NCI-H2107 treated with DMSO at 0.1 percent for 48 hours (cell line): ENCODE measurements around the gene TACC2.
"Not testable (repeated sequence)": the region's sequence is repeated elsewhere in the genome, so short reads cannot be mapped to it uniquely, and the experiment has no call there.

Experiments used
- DNase-seq: peaks from one replicate; lab custom pipeline; 2025; ENCODE audit not compliant: unreplicated experiment; lab: John Stamatoyannopoulos, UW

The TACC2 gene, protein sequence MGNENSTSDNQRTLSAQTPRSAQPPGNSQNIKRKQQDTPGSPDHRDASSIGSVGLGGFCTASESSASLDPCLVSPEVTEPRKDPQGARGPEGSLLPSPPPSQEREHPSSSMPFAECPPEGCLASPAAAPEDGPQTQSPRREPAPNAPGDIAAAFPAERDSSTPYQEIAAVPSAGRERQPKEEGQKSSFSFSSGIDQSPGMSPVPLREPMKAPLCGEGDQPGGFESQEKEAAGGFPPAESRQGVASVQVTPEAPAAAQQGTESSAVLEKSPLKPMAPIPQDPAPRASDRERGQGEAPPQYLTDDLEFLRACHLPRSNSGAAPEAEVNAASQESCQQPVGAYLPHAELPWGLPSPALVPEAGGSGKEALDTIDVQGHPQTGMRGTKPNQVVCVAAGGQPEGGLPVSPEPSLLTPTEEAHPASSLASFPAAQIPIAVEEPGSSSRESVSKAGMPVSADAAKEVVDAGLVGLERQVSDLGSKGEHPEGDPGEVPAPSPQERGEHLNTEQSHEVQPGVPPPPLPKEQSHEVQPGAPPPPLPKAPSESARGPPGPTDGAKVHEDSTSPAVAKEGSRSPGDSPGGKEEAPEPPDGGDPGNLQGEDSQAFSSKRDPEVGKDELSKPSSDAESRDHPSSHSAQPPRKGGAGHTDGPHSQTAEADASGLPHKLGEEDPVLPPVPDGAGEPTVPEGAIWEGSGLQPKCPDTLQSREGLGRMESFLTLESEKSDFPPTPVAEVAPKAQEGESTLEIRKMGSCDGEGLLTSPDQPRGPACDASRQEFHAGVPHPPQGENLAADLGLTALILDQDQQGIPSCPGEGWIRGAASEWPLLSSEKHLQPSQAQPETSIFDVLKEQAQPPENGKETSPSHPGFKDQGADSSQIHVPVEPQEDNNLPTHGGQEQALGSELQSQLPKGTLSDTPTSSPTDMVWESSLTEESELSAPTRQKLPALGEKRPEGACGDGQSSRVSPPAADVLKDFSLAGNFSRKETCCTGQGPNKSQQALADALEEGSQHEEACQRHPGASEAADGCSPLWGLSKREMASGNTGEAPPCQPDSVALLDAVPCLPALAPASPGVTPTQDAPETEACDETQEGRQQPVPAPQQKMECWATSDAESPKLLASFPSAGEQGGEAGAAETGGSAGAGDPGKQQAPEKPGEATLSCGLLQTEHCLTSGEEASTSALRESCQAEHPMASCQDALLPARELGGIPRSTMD (N-terminal part only)

DNA sequence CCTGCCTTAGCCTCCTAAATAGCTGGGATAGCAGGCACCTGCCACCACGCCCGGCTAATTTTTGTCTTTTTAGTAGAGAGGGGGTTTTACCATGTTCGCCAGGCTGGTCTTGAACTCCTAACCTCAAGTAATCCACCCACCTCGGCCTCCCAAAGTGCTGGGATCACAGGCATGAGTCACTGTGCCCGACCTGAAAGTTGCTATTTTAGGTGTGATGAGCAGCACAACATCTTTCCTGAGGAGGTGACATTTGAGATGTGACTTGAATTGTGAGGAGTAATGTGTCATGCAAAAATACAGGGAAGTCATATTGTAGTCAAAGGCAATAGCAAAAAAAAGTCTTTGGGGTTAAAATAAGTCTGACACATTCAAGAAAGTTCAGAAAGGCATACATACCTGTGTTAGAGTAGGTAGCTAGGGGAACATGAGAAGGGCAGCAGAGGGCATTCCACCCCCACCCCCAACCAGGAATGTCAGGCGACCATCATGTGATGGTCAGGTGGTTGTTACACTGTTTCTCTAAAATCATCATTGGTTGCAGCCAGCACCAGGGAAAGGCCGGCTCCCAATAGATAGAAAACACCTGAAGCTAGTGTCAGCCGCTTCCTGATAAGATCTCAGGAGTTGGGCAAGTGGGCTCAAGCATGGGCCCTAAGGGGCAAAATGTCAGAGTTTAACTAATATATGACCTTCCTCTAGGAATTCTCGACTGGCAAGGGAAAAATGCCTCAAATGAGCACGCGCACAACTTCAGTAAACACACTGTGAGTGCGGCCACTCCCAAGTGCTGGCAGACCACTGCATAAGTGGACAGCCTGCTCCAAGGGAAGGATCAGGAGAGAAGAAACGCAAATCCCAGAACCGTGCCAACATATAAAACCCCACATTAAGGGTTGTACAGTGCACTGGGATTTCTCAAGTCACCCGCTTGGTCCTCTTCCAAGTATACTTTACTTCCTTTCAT is at the start of gene TACC2:
TACC2 (plus strand) TSS at position 803 of the 964 bp plus-strand sequence. CDS start 32,819 bp downstream, outside the sequence.
- no peak for DNase-seq

DNA sequence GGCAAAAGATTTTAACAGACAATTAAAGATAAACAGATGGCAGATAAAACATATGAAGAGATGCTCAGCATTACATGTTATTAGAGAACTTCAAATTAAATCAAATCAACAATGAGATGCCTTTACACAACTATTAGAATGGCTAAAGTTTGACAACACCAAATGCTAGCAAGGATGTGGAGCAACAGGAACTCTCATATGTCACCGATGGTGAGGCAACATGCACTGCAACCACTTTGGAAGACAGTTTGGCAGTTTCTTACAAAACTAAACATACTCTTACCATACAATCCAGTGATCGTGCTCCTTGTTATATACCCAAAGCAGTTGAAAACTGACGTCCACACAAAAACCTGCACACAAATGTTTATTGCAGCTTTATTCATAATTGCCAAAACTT is 47.4 kb upstream of the TACC2 start:
- no peak for DNase-seq

DNA sequence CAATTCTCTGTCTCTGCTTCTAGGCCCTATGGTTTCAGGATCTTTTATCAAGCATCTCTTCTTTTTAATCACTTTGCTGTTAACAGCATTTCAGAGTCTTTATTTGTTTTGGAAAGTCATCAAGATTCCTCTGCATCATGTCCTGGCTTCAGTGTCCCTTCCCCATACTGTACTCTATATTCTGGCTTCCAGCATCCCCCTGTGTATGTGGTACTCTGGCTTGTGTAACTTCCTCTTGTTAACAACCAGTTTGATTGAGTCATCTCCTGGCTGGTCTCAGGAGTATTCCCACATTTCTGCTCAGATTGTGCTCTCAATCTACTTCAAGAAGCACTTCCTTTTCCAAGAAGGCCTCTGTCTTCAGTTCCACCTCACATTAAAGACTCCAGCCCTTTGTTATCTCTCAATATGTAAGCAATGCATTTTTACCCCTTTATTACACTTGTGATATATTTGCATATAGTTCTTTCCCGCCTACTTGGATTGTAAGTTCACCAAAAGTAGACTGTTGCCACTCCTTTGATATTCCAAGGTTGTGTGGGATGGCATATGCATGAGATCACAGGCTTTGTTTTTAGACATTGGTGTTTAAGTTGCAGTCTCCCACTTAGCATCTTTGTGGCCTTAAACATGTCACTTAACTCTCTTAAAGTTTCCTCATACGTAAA is 46.1 kb upstream of the TACC2 start:
- no peak for DNase-seq

DNA sequence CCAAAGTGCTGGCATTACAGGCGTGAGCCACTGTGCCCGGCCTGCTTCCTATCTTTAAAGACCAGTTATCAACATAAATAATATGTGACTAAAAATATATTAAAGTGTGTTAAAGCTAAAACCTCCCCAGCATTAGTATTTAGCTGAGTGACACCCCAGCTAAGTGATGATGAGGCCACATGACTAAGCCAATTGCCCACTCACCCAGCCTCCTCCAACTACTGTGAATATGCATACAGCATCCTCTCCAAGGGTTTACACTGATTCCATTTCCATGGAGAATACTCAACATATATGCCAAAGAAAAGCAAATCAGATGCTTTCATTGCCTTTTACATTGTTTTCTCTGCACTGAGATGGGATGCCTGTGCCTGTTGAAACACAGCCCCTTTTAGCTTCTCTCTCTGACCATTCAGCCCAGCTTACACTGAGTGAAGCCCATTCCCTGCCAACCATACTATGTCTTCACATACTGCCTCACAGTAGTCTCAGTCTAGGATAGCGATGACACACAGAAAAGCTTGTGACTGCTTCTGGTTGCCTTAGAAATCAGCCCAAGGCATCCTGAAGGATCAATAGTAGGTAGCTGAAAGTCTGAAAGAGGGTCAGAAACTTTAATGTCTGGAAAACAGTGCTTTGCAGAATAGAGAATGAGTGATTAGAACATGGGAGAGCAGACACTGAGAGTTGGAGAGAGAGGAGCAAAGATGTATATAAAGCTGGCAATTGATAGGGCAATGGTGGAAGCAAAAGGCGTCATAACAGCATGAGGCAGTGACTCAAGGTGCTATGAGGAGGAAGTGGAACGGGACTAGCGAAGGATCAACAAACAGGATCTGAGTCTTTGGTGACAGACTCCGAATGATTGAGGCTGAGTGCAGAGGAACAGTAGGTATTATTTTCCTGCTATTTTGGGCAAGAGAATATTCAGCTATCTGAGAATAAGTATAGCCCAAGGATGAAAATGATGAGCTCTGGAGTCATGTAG is 41.3 kb upstream of the TACC2 start:
- no peak for DNase-seq

DNA sequence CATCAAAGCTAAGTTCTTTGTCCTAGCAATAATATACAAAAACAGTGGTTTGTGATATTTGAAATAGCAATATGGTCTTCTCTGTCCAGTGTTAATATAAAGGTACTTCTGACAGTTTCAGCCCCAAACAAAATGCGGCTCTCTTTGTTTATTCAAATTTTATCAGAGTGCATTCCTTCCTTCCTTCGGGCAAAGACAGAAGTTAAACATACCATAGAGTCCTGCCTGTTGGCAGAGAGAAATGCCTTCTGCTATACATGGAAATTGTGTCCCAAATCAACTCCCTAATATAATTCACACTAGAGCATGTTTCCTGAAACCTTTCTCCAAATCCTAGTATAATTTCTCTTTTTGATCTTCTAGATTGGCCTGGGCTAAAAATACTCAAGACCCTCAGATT is 39.9 kb upstream of the TACC2 start:
- no peak for DNase-seq

DNA sequence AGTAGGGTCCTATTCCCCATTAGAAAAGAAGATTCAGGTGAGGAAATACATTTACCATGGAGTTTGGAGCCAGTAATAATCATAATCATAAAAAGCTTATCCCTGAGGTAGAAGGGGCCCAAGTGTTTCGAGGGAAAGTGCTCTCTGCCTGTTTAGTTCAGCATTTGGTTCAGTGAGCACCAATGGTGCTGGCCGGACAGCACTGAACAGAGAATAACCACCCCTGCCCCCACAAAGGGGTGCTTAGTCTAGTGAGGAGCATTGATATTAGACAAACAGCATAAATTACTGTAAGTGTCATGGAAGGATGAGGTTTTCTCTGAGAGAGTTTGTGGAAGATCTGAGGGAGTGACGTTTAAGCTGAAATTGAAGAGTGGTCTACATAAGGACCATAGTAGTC is 39.5 kb upstream of the TACC2 start:
- DNase-seq: no peak

DNA sequence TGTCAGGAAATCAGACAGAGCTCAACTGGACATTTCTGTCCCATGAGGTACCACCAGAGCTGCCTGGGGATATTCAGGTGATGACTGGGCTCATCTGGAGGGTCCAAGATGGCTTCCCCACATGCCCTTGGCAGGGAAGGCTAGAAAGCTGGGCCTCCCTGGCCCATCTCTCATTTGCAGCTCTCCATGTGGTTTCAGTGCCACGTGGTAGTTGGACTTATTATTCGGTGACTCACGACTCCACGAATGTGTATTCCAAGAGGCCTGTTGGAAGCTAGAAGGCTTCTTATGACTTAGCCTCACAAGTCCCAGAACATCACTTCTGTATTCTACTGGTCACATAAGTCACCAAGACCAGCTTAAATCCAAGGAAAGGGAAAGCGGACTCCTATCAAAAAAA is 36.7 kb upstream of the TACC2 start:
- no peak for DNase-seq

DNA sequence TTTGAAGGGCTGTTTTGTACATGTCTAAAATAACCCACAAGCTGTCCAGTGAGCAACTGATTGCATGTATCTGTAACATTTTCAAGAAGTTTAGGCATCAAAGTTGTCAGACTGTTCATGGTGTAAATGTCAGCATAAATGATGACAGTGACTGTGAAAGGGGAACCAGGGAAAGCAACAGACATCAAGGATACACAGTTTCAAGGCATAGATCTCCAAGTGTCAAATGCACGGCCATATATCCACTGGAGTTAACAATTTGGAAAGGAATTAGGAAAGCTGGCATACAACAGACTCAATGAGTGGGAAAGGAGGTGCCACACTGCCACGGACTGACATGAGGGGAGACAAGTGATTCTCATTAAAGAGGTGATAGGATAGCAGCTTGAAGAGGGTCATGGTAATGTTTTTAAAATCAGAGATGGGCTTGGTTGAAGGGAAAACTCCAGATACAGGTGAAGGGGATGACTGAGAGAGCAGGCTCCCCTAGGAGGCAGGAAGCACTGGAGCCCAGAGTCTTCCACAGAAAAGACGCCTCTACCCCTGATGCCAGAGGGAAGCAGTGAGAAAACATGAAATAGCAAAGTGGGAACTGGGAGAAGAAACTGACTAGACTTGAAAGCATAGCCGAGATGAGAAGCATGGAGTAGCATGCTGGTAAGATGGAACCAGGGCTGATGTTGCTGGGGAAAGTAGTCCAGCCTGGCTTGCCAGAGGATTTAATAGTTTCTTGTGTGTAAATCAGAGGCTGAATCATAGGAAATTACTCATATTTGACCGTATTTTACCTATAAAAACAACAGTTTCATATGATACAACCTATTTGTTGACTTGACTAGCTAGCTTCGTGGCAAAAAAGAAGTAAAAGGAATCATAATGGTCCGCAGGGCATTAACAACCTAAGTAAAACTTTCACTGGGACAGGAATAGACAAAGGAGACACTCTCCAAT is 32.6 kb upstream of the TACC2 start:
- no peak for DNase-seq

DNA sequence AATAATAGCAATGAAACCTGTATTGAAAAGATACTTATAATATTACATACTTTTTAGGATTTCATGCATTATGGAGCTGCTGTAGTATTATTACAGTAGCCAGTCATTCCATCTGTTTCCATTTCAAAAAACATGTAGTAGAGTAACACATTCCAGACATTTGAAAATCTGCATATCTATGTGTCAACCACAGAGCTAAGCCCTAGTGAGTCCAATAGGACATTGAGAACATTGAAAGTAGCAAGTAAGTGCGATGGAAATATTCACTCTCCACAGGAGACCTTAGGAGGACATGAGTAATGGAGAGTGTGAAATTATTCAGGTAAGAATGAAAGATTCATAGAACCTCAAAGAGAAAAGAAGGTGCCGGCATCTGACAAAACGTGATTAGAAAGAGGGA is 29.3 kb upstream of the TACC2 start:
- no peak for DNase-seq

DNA sequence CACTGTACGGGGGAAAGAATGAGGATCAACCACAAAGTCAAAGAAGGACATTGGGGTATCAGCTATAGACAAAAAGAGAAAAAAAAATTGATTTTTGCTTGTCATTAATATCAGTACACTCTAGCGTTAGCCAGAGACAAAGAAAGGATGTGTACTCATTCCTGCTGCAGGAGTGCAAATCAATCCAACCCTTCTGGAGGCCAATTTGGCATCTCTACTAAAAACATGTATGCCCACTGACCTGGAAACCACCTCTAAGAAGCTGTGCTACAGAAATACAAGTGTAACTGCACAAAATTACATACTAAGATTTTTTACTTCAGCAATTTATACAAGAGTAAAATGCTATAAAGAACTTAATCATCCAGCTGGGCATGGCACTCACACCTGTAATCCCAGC is 27.5 kb upstream of the TACC2 start:
- DNase-seq: no peak

DNA sequence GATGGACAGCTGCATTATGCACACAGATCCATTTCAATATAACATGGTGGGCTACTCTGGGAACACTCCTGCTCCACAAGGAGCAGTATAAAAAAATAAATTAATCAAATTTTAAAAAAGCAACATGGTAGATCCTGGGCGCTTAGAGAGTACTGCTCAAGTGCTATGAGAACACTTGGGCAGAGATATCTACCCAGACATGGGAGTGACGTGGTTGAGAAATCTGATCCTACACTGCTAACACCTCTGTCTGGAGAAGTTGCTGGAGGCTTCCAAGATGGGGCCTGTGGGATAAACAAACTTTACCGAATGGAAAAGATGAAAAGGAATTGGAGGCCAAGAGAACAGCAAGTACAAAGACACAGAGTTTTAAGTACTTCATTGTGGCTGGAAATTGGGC is 23.0 kb upstream of the TACC2 start:
- DNase-seq: no peak

DNA sequence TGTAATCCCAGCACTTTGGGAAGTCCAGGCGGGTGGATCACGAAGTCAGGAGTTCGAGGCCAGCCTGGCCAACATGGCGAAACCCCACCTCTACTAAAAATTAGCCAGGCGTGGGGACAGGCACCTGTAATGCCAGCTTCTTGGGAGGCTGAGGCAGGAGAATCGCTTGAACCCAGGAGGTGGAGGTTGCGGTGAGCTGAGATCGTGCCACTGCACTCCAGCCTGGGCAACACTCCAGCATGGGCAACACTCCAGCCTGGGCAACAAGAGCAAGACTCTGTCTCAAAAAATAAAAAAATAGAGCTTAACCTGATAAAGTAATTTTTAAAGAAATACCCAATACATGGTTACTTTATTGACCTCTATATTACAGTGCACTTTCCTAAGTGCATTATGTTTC is 19.9 kb upstream of the TACC2 start:
- not testable (repeated sequence) for DNase-seq

DNA sequence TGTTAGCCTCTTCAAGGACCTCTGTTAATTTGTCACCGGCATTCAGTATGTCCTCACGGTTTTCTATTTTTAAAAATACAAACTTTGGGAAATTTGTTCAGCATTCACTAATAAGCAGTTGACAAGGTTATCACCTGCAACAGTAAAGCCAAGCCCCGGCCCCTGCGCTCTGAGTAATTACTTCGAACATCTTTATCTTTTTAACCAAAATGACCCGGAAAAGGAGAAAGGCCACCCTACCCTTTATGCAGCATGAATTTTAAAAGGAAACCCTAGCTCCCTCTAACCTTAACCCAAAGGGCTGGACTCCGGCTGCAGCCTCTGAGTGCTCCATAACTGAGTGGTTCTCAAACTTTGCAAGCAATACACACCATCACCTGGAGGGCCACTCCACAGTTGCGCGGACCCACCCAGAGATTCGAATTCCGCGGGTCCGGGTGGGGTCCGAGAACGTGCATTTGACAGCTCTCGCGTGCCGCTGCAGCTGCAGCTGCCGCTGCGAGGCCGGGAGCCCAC is 14.9 kb upstream of the TACC2 start:
- no peak for DNase-seq

DNA sequence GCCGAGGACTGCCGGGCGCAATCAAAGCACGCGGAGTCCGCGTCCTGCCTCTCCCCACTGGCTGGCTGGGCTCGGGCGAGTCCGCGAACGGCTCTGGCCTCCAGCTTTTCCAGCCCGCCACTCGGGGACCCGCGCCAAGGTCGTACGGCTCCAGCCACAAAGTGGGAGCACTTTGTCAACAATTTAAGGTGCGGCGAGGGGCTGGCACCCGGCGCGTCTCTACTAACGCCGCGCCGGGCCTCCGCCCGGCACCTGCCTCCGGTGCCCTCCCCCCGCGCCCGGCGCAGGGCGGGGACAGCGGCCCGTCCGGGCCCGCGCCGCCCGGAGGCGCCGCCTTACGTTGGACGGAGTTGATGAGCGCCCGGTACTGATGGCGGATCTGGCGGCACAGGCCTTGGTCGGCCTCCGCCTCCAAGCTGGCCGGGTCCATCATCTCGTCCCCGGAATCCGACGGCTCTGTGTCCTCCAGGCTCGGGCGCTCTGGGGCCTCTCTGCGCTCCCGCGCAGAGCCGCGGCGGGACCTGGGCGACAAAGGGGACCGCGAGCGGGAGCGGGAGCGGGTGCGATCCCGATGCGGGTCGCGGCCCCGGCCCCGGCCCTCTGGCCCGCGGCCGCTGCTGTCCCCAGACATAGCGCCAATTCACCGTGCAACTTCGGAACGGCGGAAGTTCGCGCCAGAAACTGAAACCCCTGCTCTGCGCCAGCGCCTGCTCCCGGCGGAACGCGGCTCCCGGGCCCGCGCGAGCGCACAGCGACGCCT is 14.2 kb upstream of the TACC2 start, which contains the start of gene NSMCE4A:
NSMCE4A (minus strand) TSS at position 683 of the 760 bp plus-strand sequence; CDS start at position 631, 52 bp downstream.
- DNase-seq: peak; percentile 7

DNA sequence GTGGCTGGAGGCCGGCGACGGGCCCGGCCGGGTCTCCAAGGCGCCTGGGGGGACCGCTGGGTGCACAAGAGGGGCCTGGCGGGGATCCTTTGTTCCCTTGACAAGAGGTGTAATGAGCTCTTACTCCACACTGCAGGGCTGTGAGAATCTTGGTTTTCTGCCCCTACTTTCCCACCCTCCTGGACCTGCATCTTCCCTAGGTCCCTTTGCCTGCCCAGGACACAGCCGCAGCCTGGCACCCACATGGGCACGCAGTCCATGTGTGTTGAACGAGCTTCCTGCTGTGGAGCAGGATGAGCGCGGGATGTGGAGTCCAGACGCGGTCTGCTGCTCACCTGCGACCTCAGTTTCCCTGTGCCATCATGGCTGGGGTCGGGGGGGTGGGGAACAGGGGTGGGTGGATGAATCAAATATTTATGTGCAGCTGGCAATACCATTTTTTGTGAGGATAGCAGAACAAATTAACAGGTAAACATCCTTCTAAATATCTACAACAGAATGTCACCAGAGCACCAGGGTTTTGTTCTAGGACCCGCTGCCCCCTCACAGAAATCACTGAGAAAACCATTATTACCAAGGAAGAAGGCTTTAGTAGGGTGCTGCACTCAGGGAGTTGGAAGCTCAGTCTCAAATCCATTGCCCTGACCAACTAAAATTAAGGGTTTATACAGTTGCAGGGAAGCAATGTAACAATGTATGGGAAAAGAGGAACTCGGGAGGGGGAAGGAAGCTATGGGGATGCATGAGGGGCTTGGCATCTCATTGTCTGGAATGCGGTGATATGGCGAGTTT is 13.5 kb upstream of the TACC2 start:
- DNase-seq: no peak

DNA sequence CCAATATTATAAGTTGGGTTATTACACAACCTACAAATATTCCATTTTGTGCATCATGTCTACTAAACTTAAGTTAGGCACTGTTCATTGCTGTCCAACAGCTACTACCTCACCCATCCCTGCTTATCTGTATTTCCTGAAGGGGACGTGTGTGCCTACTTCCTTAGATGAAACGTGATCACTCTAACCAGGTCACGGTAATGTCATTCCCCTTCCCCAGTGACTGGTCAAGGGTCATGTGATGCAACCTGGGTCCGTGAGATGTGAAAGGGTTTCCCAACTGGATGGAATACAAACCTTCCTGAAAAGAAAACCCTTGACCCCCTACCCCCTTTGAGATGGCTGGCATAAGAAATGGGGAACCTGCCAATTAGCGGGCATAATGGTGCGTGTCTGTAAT is 12.4 kb upstream of the TACC2 start:
- DNase-seq: no peak
